ENCODE data around the gene SLC6A7.

- TF ChIP-seq POLR2A (IDR thresholded peaks at IDR 0.05; ENCODE audit: low read depth, low read length) (no peak), POLR2AphosphoS5 (IDR thresholded peaks at IDR 0.05; ENCODE audit: low read depth, low read length) (no peak), SPI1 (IDR thresholded peaks at IDR 0.05; ENCODE audit: low read depth, low read length) (no peak), TAF1 (IDR thresholded peaks at IDR 0.05; ENCODE audit: low read depth, low read length) (no peak), POU2F2 (IDR thresholded peaks at IDR 0.05; ENCODE audit: low read depth, low read length) (no peak), PAX5 (IDR thresholded peaks at IDR 0.05; ENCODE audit: insufficient read depth, low read length, severe bottlenecking) (no peak)
These were observed 17.7 kb upstream of the SLC6A7 start for GRCh38 chr5:150172145-150172544.
